ENCODE results near the gene PTGER3.

Gene PTGER3

GRCh38 chr1:71047635-71048607 is at the start of gene PTGER3:
TSS of gene PTGER3 (minus strand) at chr1:71047816. CDS start at chr1:71047577, 239 bp downstream.
- Histone ChIP-seq H3K4me1 (ENCODE audit: control insufficient read depth, insufficient read depth, low read length) (no peaks in the 10 kb centered on the region), H3K9ac (ENCODE audit: low read length) (no peak within 1 kb of the TSS), H3K27me3 (ENCODE audit: control insufficient read depth, insufficient read depth, low read length) (peaks cover 7% of the 10 kb centered on the region), H3K27ac (ENCODE audit: low read depth, low read length) (peak within 1 kb of the TSS; percentile 19), H3K4me3 (ENCODE audit: low read length) (peak within 1 kb of the TSS; percentile 76), H3K36me3 (ENCODE audit: control insufficient read depth, insufficient read depth, low read length) (no peaks in the 10 kb centered on the region)

- no peaks in the 10 kb centered on the region for H3K36me3 ChIP-seq (ENCODE audit: control insufficient read depth, insufficient read depth, low read length)
- no peaks in the 10 kb centered on the region for H3K27me3 ChIP-seq (ENCODE audit: control insufficient read depth, insufficient read depth, low read length)
- no peak overlapping the region for H3K27ac ChIP-seq (ENCODE audit: low read depth, low read length)
- no peak overlapping the region for H3K9ac ChIP-seq (ENCODE audit: low read length)
- no peak overlapping the region for H3K4me3 ChIP-seq (ENCODE audit: low read length)
- no peaks in the 10 kb centered on the region for H3K4me1 ChIP-seq (ENCODE audit: control insufficient read depth, insufficient read depth, low read length)
These were observed 47.3 kb upstream of the PTGER3 start for GRCh38 chr1:71094913-71095312.

- Histone ChIP-seq H3K9ac (ENCODE audit: low read length) (no peak overlapping the region), H3K4me1 (ENCODE audit: control insufficient read depth, insufficient read depth, low read length) (peaks cover 2% of the 10 kb centered on the region), H3K27ac (ENCODE audit: low read depth, low read length) (no peak overlapping the region), H3K36me3 (ENCODE audit: control insufficient read depth, insufficient read depth, low read length) (no peaks in the 10 kb centered on the region), H3K27me3 (ENCODE audit: control insufficient read depth, insufficient read depth, low read length) (no peaks in the 10 kb centered on the region), H3K4me3 (ENCODE audit: low read length) (no peak overlapping the region)
These were observed 46.3 kb upstream of the PTGER3 start for GRCh38 chr1:71093938-71094337.

DNA sequence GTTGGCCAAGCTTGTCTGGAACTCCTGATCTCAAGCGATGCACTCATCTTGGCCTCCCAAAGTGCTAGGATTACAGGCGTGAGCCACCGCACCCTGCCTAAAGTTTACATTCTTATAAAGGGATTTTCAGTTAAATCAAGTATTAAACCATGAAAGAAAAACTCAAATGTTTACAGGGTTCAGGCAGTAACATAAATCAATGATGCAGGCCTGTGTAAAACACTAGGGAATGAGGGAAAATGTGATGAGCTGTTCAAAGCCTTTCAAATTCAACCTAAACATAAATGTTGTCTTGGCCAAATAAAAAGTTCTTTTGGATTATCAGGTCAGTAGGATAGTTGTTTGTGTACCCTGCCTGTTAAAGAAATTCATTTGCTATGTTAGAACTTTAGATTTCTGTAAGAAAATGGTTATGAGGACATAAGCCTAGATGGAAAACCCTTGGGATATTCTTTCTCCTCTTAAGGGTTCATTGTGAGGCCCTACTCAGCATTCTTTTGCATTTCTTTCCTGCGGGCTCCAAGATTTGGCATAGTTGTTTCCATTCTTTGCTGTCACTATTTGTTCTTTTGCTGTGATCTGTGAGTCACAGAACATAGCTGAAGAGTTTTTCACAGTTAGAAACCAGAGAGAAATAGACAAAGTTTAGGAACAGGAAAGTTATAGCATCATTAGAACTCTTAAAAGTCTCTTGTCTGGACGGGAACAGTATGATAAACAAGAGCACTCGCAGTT is 42.1 kb upstream of the PTGER3 start:
- H3K36me3 ChIP-seq (ENCODE audit: control insufficient read depth, insufficient read depth, low read length), result no peaks in the 10 kb centered on the region
- H3K9ac ChIP-seq (ENCODE audit: low read length), result no peak overlapping the region
- peaks cover 2% of the 10 kb centered on the region for H3K4me1 ChIP-seq (ENCODE audit: control insufficient read depth, insufficient read depth, low read length)
- H3K27me3 ChIP-seq (ENCODE audit: control insufficient read depth, insufficient read depth, low read length), result no peaks in the 10 kb centered on the region
- H3K4me3 ChIP-seq (ENCODE audit: low read length), result no peak overlapping the region
- peak overlapping the region; percentile 49 for H3K27ac ChIP-seq (ENCODE audit: low read depth, low read length)

DNA sequence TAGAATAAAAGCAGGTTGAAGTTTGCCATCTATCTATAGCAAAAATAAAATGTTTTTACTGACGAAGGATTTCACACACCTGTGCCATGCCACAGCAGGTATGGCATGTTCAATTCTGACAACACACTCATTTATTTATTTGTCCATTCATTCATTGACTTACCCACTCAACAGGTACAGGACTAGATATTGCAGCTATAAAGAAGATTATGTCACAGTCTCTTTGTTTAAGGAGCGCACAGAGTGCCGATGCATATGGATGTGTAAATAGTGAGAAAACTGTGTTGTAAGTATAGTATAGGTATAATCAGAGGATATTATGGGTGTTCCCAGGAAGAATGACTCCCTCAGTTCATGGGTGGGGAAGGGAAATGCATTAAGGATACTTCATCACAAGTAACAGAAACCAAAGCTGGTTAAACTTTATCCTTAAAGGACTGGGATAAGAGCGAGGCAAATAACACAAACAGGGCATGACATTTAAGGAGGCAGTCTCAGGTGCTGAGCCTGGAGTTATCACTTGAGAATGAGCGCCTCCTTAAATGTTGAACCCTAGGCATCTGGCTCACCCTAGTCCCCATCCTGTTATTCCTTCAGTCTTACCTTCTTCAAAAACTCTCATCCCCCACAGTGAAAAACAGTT is 41.1 kb upstream of the PTGER3 start:
- no peaks in the 10 kb centered on the region for H3K36me3 ChIP-seq (ENCODE audit: control insufficient read depth, insufficient read depth, low read length)
- no peak overlapping the region for H3K4me3 ChIP-seq (ENCODE audit: low read length)
- no peak overlapping the region for H3K9ac ChIP-seq (ENCODE audit: low read length)
- H3K27ac ChIP-seq (ENCODE audit: low read depth, low read length), result no peak overlapping the region
- no peaks in the 10 kb centered on the region for H3K27me3 ChIP-seq (ENCODE audit: control insufficient read depth, insufficient read depth, low read length)
- H3K4me1 ChIP-seq (ENCODE audit: control insufficient read depth, insufficient read depth, low read length), result peaks cover 2% of the 10 kb centered on the region

DNA sequence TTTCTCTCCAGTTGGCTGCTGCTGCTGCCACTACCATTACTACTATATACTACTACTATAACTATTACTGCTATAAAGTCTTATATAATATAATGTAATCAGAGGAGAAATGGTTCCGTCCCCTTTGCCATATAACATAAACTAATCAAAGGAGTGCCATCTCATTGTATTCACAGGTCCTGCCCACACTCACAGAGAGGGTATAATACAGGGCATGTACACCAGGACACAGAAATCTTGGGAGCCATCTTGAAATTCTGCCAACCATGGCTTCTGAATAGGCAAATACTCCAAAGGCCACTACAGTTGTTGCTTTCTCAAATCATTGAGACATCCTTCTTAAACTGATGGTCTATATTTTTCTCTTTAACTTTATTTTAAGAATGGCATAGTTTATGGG is 40.1 kb upstream of the PTGER3 start:
- no peaks in the 10 kb centered on the region for H3K36me3 ChIP-seq (ENCODE audit: control insufficient read depth, insufficient read depth, low read length)
- H3K4me1 ChIP-seq (ENCODE audit: control insufficient read depth, insufficient read depth, low read length), result peaks cover 2% of the 10 kb centered on the region
- H3K4me3 ChIP-seq (ENCODE audit: low read length), result no peak overlapping the region
- H3K27ac ChIP-seq (ENCODE audit: low read depth, low read length), result no peak overlapping the region
- no peaks in the 10 kb centered on the region for H3K27me3 ChIP-seq (ENCODE audit: control insufficient read depth, insufficient read depth, low read length)
- no peak overlapping the region for H3K9ac ChIP-seq (ENCODE audit: low read length)

DNA sequence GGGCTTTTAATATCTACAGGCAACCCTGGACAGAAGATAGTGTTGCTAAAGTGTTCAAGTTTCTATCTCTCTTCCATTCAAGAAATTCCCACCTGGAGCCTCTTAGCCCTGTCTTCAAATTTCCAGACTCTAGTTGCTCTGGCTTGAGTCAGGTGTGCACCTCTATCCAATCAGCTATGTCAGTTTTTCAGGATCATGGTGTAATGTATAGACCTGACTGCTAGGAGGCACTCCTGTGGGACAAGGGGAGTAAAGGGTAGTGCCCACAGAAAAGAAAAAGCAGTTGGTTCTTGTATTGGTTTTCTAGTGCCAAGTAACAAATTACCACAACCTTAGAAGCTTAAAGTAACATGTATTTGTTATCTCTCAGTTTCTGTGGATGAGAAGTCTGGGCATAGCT is 39.4 kb upstream of the PTGER3 start:
- Histone ChIP-seq H3K36me3 (ENCODE audit: control insufficient read depth, insufficient read depth, low read length) (no peaks in the 10 kb centered on the region), H3K4me1 (ENCODE audit: control insufficient read depth, insufficient read depth, low read length) (peaks cover 2% of the 10 kb centered on the region), H3K27me3 (ENCODE audit: control insufficient read depth, insufficient read depth, low read length) (no peaks in the 10 kb centered on the region), H3K9ac (ENCODE audit: low read length) (no peak overlapping the region), H3K4me3 (ENCODE audit: low read length) (no peak overlapping the region), H3K27ac (ENCODE audit: low read depth, low read length) (no peak overlapping the region)

- H3K4me1 ChIP-seq (ENCODE audit: control insufficient read depth, insufficient read depth, low read length), result peaks cover 2% of the 10 kb centered on the region
- H3K27ac ChIP-seq (ENCODE audit: low read depth, low read length), result no peak overlapping the region
- H3K36me3 ChIP-seq (ENCODE audit: control insufficient read depth, insufficient read depth, low read length), result no peaks in the 10 kb centered on the region
- no peaks in the 10 kb centered on the region for H3K27me3 ChIP-seq (ENCODE audit: control insufficient read depth, insufficient read depth, low read length)
- H3K4me3 ChIP-seq (ENCODE audit: low read length), result no peak overlapping the region
- no peak overlapping the region for H3K9ac ChIP-seq (ENCODE audit: low read length)
These were observed 38.7 kb upstream of the PTGER3 start for GRCh38 chr1:71086331-71086730.

GRCh38 chr1:71083271-71083670 is 35.7 kb upstream of the PTGER3 start:
- H3K27ac ChIP-seq (ENCODE audit: low read depth, low read length), result no peak overlapping the region
- no peaks in the 10 kb centered on the region for H3K36me3 ChIP-seq (ENCODE audit: control insufficient read depth, insufficient read depth, low read length)
- H3K4me3 ChIP-seq (ENCODE audit: low read length), result no peak overlapping the region
- H3K27me3 ChIP-seq (ENCODE audit: control insufficient read depth, insufficient read depth, low read length), result no peaks in the 10 kb centered on the region
- no peak overlapping the region for H3K9ac ChIP-seq (ENCODE audit: low read length)
- peaks cover 5% of the 10 kb centered on the region for H3K4me1 ChIP-seq (ENCODE audit: control insufficient read depth, insufficient read depth, low read length)

DNA sequence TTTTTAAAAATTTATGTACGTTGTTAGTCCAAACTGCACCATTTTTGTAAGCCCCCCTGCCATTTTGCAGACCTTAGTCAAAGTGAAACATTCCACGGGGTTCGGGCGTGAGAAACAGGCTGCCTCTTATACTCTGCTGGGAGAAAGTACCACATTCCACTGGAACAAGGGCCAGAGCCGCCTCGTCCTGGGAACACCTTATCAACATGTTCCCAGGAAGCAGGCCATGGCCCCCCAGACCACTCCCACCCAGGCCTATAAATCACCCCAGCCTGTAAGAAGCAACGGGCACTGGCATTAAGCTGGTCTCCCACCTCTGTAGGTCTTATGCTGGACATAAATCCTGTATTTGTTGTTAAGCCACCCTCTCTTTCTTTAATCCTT is 34.1 kb upstream of the PTGER3 start:
- Histone ChIP-seq H3K9ac (ENCODE audit: low read length) (no peak overlapping the region), H3K4me1 (ENCODE audit: control insufficient read depth, insufficient read depth, low read length) (peaks cover 5% of the 10 kb centered on the region), H3K27me3 (ENCODE audit: control insufficient read depth, insufficient read depth, low read length) (no peaks in the 10 kb centered on the region), H3K36me3 (ENCODE audit: control insufficient read depth, insufficient read depth, low read length) (no peaks in the 10 kb centered on the region), H3K4me3 (ENCODE audit: low read length) (peak overlapping the region; percentile 95), H3K27ac (ENCODE audit: low read depth, low read length) (peak overlapping the region; percentile 90)

- peak within 1 kb of the TSS; percentile 90 for H3K27ac ChIP-seq (ENCODE audit: low read depth, low read length)
These were observed 33.4 kb upstream of the PTGER3 start, which contains the start of gene ZRANB2 for GRCh38 chr1:71080739-71081696. TSS of gene ZRANB2 (minus strand) at chr1:71081035. CDS start at chr1:71080995, 40 bp downstream.

More at GRCh38 chr1:71080739-71081696, 33.4 kb upstream of the PTGER3 start, which contains the start of gene ZRANB2:
- H3K9ac ChIP-seq (ENCODE audit: low read length), result peak within 1 kb of the TSS; percentile 90
- no peaks in the 10 kb centered on the region for H3K36me3 ChIP-seq (ENCODE audit: control insufficient read depth, insufficient read depth, low read length)
- H3K4me3 ChIP-seq (ENCODE audit: low read length), result peak within 1 kb of the TSS; percentile 95
- no peaks in the 10 kb centered on the region for H3K27me3 ChIP-seq (ENCODE audit: control insufficient read depth, insufficient read depth, low read length)
- peaks cover 5% of the 10 kb centered on the region for H3K4me1 ChIP-seq (ENCODE audit: control insufficient read depth, insufficient read depth, low read length)

All from rectal smooth muscle tissue (tissue), 1 donor.